ENCODE data around the gene UNC80.

DNA sequence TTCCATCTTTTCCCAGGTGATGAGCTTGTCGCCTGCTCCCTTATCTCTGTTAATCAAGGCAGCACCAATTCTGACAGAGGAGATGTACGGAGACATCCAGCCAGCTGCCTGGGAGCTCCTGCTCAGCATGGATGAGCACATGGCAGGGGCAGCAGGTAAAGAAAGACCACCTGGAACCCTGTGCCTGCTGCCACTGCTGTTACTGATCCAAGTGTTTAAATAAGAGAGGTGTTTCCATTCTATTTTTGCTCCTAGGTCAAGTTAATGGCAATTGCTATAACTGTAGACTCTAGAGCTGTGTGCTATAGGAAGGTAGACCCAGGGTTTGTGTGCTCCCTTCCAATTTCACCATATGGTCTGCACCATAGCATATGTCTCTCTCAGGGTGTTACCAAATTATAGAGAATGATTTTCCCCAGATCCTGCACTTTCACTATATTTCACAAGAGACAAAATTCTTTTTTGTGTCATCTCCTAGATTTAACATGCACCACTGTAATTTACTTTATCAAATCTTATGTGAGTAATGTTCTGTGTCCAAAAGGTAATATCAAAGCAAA lies 142.2 kb downstream of the UNC80 start:
- TF ChIP-seq, protein P1, sequence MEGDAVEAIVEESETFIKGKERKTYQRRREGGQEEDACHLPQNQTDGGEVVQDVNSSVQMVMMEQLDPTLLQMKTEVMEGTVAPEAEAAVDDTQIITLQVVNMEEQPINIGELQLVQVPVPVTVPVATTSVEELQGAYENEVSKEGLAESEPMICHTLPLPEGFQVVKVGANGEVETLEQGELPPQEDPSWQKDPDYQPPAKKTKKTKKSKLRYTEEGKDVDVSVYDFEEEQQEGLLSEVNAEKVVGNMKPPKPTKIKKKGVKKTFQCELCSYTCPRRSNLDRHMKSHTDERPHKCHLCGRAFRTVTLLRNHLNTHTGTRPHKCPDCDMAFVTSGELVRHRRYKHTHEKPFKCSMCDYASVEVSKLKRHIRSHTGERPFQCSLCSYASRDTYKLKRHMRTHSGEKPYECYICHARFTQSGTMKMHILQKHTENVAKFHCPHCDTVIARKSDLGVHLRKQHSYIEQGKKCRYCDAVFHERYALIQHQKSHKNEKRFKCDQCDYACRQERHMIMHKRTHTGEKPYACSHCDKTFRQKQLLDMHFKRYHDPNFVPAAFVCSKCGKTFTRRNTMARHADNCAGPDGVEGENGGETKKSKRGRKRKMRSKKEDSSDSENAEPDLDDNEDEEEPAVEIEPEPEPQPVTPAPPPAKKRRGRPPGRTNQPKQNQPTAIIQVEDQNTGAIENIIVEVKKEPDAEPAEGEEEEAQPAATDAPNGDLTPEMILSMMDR (IDR thresholded peaks at IDR 0.05), result no peak
- TF ChIP-seq EP300 (IDR thresholded peaks at IDR 0.05), result no peak

All from ovary (tissue), 3 donors.